ENCODE measurements around the gene HPN.

The HPN gene

DNA sequence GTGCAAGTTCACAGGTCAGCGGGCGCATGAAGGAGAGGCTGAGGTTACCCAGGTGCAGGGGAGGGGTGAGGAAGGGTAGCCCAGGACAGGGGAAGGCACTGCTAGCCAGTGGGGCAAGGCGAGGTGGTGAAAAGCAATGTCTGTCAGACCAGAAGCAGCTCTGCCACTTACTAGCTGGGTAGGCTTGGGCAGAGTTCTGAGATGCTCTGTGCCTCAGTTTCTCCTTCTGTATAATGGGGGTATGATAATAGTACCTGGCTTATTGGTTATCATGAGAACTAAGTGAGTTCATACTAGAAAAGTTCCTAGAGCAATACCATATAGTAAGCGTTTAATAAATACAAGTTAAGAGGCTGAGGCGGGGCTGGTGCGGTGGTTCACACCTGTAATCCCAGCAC, 25.6 kb upstream of the HPN start:
- no peak overlapping the region for H3K4me3 ChIP-seq (replicated peaks in 1 of 2; ENCODE audit: low read depth in 2 of 2, low read length in 2 of 2)
- no peak for DNase-seq (ENCODE audit: low read depth in 2 of 2)
- TF ChIP-seq CTCF (IDR thresholded peaks at IDR 0.05; ENCODE audit: low read depth, low read length): no peak

DNA sequence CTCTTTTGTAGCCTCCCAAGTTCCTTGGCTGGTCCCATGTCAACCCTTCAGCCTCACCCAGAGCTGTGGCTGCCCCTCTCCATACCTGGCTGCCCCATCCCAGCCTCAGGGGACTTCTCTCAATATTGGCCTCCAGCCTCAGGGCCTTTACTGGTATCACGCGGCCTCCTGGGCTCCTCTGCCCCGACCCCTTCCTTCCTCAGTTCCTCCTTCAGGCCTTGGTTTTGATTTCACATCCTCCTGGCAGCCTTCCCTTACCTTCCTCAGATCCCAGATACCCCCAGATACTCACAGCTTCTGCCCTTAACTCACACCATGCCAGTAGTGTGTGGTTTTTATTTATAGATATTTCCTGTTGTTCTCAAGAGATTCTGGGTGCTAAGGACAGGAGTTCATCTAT, 24.0 kb upstream of the HPN start:
- H3K4me3 ChIP-seq (replicated peaks in 1 of 2; ENCODE audit: low read depth in 2 of 2, low read length in 2 of 2): no peak overlapping the region
- DNase-seq (ENCODE audit: low read depth in 2 of 2): no peak
- TF ChIP-seq CTCF (IDR thresholded peaks at IDR 0.05; ENCODE audit: low read depth, low read length): no peak

GRCh38 chr19:35018379-35018778, 23.1 kb upstream of the HPN start:
- no peak for TF ChIP-seq CTCF (IDR thresholded peaks at IDR 0.05; ENCODE audit: low read depth, low read length)
- H3K4me3 ChIP-seq (replicated peaks in 1 of 2; ENCODE audit: low read depth in 2 of 2, low read length in 2 of 2): no peak overlapping the region
- DNase-seq (ENCODE audit: low read depth in 2 of 2): no peak

- DNase-seq (ENCODE audit: low read depth in 2 of 2): no peak
- H3K4me3 ChIP-seq (replicated peaks in 1 of 2; ENCODE audit: low read depth in 2 of 2, low read length in 2 of 2): no peak overlapping the region
- no peak for TF ChIP-seq CTCF (IDR thresholded peaks at IDR 0.05; ENCODE audit: low read depth, low read length)
Observed at GRCh38 chr19:35019144-35019543, 22.4 kb upstream of the HPN start.

DNA sequence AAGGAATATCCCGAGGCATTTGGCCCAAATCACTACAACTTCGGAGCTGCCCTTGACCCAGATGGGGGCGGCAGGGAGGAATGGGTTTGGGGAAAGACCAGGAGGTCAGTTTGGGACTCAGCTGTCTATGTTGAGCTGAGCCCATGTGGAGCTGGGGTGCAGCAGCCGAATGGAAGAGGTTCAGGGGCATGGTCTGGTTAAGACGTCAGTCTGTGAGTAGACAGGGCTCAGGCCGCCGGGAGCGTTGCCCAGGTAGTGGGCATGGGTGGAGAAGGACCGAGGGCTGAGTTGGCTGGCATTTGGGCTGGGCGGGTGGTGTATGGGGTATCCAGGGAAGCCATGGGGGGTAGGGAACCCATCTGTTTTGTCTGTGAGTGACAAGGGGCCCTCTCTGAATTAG, 20.5 kb upstream of the HPN start:
- H3K4me3 ChIP-seq (replicated peaks in 1 of 2; ENCODE audit: low read depth in 2 of 2, low read length in 2 of 2): no peak overlapping the region
- TF ChIP-seq CTCF (IDR thresholded peaks at IDR 0.05; ENCODE audit: low read depth, low read length): no peak
- no peak for DNase-seq (ENCODE audit: low read depth in 2 of 2)

DNA sequence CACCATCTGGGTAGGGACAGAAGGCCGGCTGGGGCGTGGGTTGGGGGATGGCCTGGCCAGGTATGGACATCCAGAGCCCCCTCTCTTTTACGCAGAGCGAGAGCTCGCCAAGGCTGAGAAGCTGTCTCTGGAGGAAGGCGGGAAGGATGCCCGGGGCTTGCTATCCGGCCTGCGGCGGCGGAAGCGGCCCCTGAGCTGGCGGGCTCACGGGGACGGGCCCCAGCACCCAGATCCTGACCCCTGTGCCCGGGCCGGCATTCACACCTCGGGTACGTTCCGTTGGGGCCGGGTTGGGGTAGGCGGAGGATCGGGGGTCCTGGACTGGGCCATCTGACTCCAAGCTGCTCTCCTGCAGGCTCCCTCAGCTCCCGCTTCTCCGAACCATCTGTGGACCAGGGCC, 19.9 kb upstream of the HPN start:
- no peak overlapping the region for H3K4me3 ChIP-seq (replicated peaks in 1 of 2; ENCODE audit: low read depth in 2 of 2, low read length in 2 of 2)
- no peak for DNase-seq (ENCODE audit: low read depth in 2 of 2)
- no peak for TF ChIP-seq CTCF (IDR thresholded peaks at IDR 0.05; ENCODE audit: low read depth, low read length)

DNA sequence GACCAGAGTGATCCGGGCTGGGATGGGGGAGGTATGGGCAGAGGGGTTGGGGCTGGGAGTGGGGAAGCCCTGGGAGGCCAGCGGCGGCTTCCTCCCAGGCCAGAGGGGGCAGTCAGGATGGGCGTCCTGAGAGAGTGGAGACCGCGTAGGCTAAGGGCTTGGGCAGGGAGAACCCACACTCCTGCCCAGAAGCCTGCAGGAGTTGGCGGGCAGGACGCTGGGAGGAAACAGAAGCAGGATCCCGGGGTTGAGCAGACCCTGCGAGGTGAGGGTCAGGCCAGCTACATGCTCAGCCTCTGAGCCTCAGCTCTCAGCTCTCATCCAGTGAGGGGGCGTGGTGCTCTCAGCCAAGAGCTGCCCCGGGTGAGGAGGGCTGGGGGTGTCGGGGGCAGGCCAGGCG, 19.1 kb upstream of the HPN start:
- H3K4me3 ChIP-seq (replicated peaks in 1 of 2; ENCODE audit: low read depth in 2 of 2, low read length in 2 of 2): no peak overlapping the region
- TF ChIP-seq CTCF (IDR thresholded peaks at IDR 0.05; ENCODE audit: low read depth, low read length): no peak

More for the DNA sequence above, 19.1 kb upstream of the HPN start:
- DNase-seq (ENCODE audit: low read depth in 2 of 2): no peak

Data from cardiac fibroblast (primary cell).